PC-9 (cell line): ENCODE measurements around the gene TRPM1.

ENCODE experiments used
- EZH2 ChIP-seq: fragments of 200-600 bp; sonication (generic); IDR thresholded peaks from 2 replicates; pipeline ENCODE4 v1.8.0; 2017; ENCODE audit warnings: antibody characterized with exemption, low read depth
- TF ChIP-seq, protein P1 (sequence below): fragments of 200-600 bp; sonication (generic); conservative IDR thresholded peaks from 2 replicates; pipeline ENCODE4 v1.6.1; 2017; ENCODE audit warnings: mixed run types, antibody characterized with exemption, mild to moderate bottlenecking, moderate library complexity

DNA sequence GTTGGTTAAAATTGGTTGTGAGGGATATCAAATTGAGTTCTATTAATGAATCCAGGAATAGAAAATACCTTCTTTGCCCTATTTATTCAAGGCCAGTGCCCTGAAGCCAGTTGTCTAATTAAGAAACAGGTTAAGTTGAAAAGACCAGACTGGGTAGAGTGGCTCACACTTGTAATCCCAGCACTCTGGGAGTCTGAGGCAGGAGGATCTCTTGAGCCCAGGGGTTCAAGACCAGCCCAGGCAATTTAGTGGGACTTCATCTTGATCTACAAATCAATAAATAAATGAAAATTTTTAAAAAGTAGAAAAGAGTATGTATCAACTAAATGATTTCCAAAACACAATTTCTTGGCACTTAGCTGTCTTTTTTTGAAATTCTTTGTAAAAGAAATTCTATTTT lies 40.3 kb upstream of the TRPM1 start:
- TF ChIP-seq EZH2 = no peak
- TF ChIP-seq, protein P1, sequence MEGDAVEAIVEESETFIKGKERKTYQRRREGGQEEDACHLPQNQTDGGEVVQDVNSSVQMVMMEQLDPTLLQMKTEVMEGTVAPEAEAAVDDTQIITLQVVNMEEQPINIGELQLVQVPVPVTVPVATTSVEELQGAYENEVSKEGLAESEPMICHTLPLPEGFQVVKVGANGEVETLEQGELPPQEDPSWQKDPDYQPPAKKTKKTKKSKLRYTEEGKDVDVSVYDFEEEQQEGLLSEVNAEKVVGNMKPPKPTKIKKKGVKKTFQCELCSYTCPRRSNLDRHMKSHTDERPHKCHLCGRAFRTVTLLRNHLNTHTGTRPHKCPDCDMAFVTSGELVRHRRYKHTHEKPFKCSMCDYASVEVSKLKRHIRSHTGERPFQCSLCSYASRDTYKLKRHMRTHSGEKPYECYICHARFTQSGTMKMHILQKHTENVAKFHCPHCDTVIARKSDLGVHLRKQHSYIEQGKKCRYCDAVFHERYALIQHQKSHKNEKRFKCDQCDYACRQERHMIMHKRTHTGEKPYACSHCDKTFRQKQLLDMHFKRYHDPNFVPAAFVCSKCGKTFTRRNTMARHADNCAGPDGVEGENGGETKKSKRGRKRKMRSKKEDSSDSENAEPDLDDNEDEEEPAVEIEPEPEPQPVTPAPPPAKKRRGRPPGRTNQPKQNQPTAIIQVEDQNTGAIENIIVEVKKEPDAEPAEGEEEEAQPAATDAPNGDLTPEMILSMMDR = no peak
